ENCODE results near the gene SERPINA9. TPM values are rescaled to one million over a fixed set of nuclear protein-coding genes. Genes with fewer than 3 reads are reported as not detected.

SERPINA9 gene
- total and polyA plus RNA-seq, 2 of the 8 experiments (the other 6 are each of a cell fraction or from before 2014, with no cell fraction given), result not detected

GRCh38 chr14:94498215-94498614 lies 22.2 kb upstream of the SERPINA9 start:
- TF ChIP-seq SAP30 (IDR thresholded peaks at IDR 0.05; ENCODE audit: insufficient read depth, insufficient replicate concordance, low read length) (no peak), HDAC6 (IDR thresholded peaks at IDR 0.05; ENCODE audit: low read depth, low read length) (no peak), EGR1 (IDR thresholded peaks at IDR 0.05; ENCODE audit: borderline replicate concordance, low read depth, low read length) (no peak), USF2 (IDR thresholded peaks at IDR 0.05; ENCODE audit: low read length) (no peak), BACH1 (IDR thresholded peaks at IDR 0.05; ENCODE audit: low read length) (no peak), ASH2L (IDR thresholded peaks at IDR 0.05; ENCODE audit: low read length) (no peak), SP4 (IDR thresholded peaks at IDR 0.05; ENCODE audit: low read length) (no peak), NRF1 (IDR thresholded peaks at IDR 0.05; ENCODE audit: low read depth, low read length) (no peak)

More at GRCh38 chr14:94498215-94498614, 22.2 kb upstream of the SERPINA9 start:
- Histone ChIP-seq H3K9me3 (ENCODE audit: insufficient read depth in 2 of 2, low read depth in 1 of 2, low read length in 1 of 2) (no peaks in the 10 kb centered on the region), H3K27me3 (replicated peaks in 1 of 4; ENCODE audit: control insufficient read depth in 3 of 4, extremely low read depth in 1 of 4, insufficient read depth in 3 of 4, low read length in 3 of 4) (no peaks in the 10 kb centered on the region; a peak in 1 of 7 replicates), H2BK15ac (ENCODE audit: low read length) (no peak overlapping the region), H3K4me2 (ENCODE audit: insufficient read depth in 1 of 2, low read depth in 2 of 2, low read length in 2 of 2) (no peak overlapping the region), H4K20me1 (replicated peaks in 1 of 2; ENCODE audit: control insufficient read depth in 1 of 2, insufficient read depth in 2 of 2, low read length in 2 of 2) (no peaks in the 10 kb centered on the region), H3K18ac (ENCODE audit: extremely low read depth, low read length) (no peak overlapping the region), H4K91ac (replicated peaks; ENCODE audit: insufficient read length, low read length) (no peak overlapping the region), H3K79me1 (ENCODE audit: low read depth, low read length) (no peaks in the 10 kb centered on the region), H4K5ac (ENCODE audit: insufficient read length, low read depth, low read length) (no peak overlapping the region), H3K4ac (replicated peaks; ENCODE audit: insufficient read length, low read depth, low read length) (no peak overlapping the region), H3K27ac (ENCODE audit: low read depth, low read length) (no peak overlapping the region), H3K14ac (ENCODE audit: insufficient read length) (no peak overlapping the region), H2BK20ac (ENCODE audit: low read length) (no peak overlapping the region), H3K79me2 (ENCODE audit: control insufficient read depth in 1 of 2, insufficient read depth in 2 of 2, low read length in 2 of 2) (no peaks in the 10 kb centered on the region), H3K23ac (ENCODE audit: insufficient read length) (no peak overlapping the region), H3K23me2 (ENCODE audit: low read depth, low read length) (no peaks in the 10 kb centered on the region), H2AK5ac (ENCODE audit: low read depth, low read length) (no peak overlapping the region), H2BK12ac (ENCODE audit: low read depth, low read length) (no peak overlapping the region), H3K56ac (replicated peaks; ENCODE audit: insufficient read length, low read depth, low read length) (no peak overlapping the region), H3K36me3 (ENCODE audit: control insufficient read depth in 2 of 4, insufficient read depth in 4 of 4, low read length in 3 of 4) (no peaks in the 10 kb centered on the region), H2AFZ (ENCODE audit: low read length) (no peak overlapping the region), H3K4me1 (replicated peaks in 1 of 4; ENCODE audit: control insufficient read depth in 3 of 4, insufficient read depth in 4 of 4, low read length in 3 of 4) (no peaks in the 10 kb centered on the region), H2BK5ac (ENCODE audit: low read depth, low read length) (no peak overlapping the region), H2BK120ac (replicated peaks; ENCODE audit: low read depth, low read length) (no peak overlapping the region), H3K4me3 (ENCODE audit: extremely low read depth in 1 of 4, insufficient read depth in 2 of 4, low read depth in 3 of 4, low read length in 4 of 4) (no peak overlapping the region), H3K9ac (replicated peaks in 1 of 4; ENCODE audit: extremely low read depth in 1 of 4, low read depth in 3 of 4, low read length in 3 of 4) (no peak overlapping the region), H4K8ac (ENCODE audit: extremely low read depth, insufficient read depth, low read length) (no peak overlapping the region)
- 91% methylated on average over 3 of the region's 3 CpGs; no CpG with 5 or more reads in 1 of the 2 experiments for WGBS, 2 experiments (ENCODE audit: extremely low coverage in 1 of 2, insufficient coverage in 1 of 2, insufficient read length in 1 of 2, insufficient replicate concordance in 2 of 2, low coverage in 1 of 2, low lambda C conversion rate in 2 of 2, missing lambda C conversion rate in 1 of 2)
- CTCF ChIA-PET (ENCODE audit: partially characterized antibody), result interaction anchor here (0.5 to 1.9 kb wide), 10 partner anchors 9 to 496 kb away, joined by 3 to 10 read pairs (median 3); no protein-coding TSS in a partner anchor
- DNase-seq (ENCODE audit: low read depth in 1 of 2, low spot score in 2 of 2) (no peak), FAIRE-seq (no peak)
- POLR2A ChIA-PET (ENCODE audit: partially characterized antibody), result no interaction called here

All from H1 (cell line).